IPS-18a (cell line): ENCODE data around the gene AK4.
"Not testable (repeated sequence)": the region's sequence is repeated elsewhere in the genome, so short reads cannot be mapped to it uniquely, and the experiment has no call there.

Experiments
- H3K27ac ChIP-seq: one replicate; pipeline ENCODE4 v1.5.1; 2013; ENCODE audit warnings: low read length
- H3K27me3 ChIP-seq: one replicate; pipeline ENCODE4 v1.6.1; 2013; ENCODE audit warnings: mild to moderate bottlenecking, low read length; ENCODE audit not compliant: control insufficient read depth, insufficient read depth
- H3K36me3 ChIP-seq: one replicate; pipeline ENCODE4 v1.6.1; 2013; ENCODE audit warnings: low read depth, low read length; ENCODE audit not compliant: control insufficient read depth
- H3K4me1 ChIP-seq: one replicate; pipeline ENCODE4 v1.6.1; 2013; ENCODE audit warnings: low read depth, low read length; ENCODE audit not compliant: control insufficient read depth
- H3K4me3 ChIP-seq: one replicate; pipeline ENCODE4 v1.5.1; 2013; ENCODE audit warnings: low read length
- H3K9ac ChIP-seq: one replicate; pipeline ENCODE4 v1.6.1; 2013; ENCODE audit warnings: mild to moderate bottlenecking, low read length, moderate library complexity
- H3K9me3 ChIP-seq: one replicate; pipeline ENCODE4 v1.6.1; 2013; ENCODE audit warnings: low read depth, low read length; ENCODE audit not compliant: control insufficient read depth

Gene AK4

GRCh38 chr1:65139793-65140192 is 8.2 kb upstream of the AK4 start:
- H3K4me1 ChIP-seq, H3K36me3 ChIP-seq, H3K9ac ChIP-seq, H3K4me3 ChIP-seq, H3K9me3 ChIP-seq, H3K27me3 ChIP-seq, H3K27ac ChIP-seq: not testable (repeated sequence)

GRCh38 chr1:65141394-65141793 is 6.6 kb upstream of the AK4 start:
- Histone ChIP-seq H3K27me3 (peaks cover 19% of the 10 kb centered on the region), H3K9ac (no peak overlapping the region), H3K27ac (no peak overlapping the region)

GRCh38 chr1:65141918-65142317 is 6.1 kb upstream of the AK4 start:
- Histone ChIP-seq H3K9ac (no peak overlapping the region), H3K4me1 (peaks cover 3% of the 10 kb centered on the region), H3K27me3 (peaks cover 24% of the 10 kb centered on the region), H3K27ac (no peak overlapping the region), H3K4me3 (no peak overlapping the region), H3K9me3 (no peaks in the 10 kb centered on the region), H3K36me3 (no peaks in the 10 kb centered on the region)

More at GRCh38 chr1:65141394-65141793, 6.6 kb upstream of the AK4 start:
- no peak overlapping the region for H3K4me3 ChIP-seq
- no peaks in the 10 kb centered on the region for H3K9me3 ChIP-seq
- peaks cover 3% of the 10 kb centered on the region for H3K4me1 ChIP-seq
- H3K36me3 ChIP-seq: no peaks in the 10 kb centered on the region

DNA sequence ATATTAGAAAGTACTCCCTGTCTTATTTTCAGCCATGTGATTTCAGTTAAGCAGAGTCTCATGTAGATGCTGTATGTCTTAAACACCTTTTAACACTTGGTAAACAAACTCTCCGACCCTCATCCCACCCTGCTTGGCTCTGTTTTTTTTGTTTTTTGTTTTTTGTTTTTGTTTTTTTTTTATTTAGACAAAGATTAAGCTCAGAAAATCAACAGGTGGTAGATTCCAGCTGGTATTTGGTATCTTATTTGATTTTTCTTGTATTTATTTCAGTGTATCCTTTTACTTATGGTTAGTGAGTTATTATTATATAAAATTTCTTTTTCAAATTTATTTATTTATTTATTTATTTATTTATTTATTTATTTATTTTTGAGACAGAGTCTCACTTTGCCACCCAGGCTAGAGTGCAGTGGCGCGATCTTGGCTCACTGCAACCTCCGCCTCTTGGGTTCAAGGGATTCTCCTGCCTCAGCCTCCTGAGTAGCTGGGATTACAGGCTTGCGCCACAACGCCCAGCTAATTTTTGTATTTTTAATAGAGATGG is 4.8 kb upstream of the AK4 start:
- H3K4me3 ChIP-seq, H3K4me1 ChIP-seq, H3K9ac ChIP-seq, H3K36me3 ChIP-seq, H3K27ac ChIP-seq, H3K9me3 ChIP-seq: not testable (repeated sequence)
- H3K27me3 ChIP-seq: peaks cover 32% of the 10 kb centered on the region

DNA sequence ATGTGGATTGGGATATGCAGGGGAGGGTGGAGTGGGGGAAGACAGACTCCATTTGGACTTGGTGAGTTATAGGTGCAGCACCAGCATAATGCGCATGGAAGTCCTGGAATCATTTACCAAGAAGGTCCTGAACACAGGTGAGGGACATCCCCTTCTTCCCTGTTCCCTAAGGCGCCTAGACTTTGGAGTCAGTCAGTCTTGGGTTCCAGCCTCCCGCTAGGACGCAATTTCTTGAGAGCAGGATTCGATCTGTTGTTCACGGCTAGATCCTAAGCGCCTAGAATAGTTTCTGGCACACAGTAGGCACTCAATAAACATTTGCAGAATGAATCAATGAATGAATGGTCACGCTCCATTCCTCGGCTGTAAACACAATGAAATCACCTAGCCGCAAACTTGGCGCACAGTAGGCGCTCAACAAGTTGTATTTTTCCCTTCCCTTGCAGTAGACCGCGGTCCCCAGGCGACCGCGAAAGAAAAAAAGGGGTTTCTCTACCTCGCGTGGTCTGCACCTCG is 1.0 kb upstream of the AK4 start:
- Histone ChIP-seq H3K4me1 (peaks cover 10% of the 10 kb centered on the region), H3K27ac (no peak overlapping the region), H3K9me3 (no peaks in the 10 kb centered on the region), H3K36me3 (no peaks in the 10 kb centered on the region), H3K4me3 (peak overlapping the region; percentile 84), H3K9ac (peak overlapping the region; percentile 64), H3K27me3 (peaks cover 61% of the 10 kb centered on the region)

GRCh38 chr1:65147424-65148177 is 402 bp upstream of the AK4 start:
- no peak overlapping the region for H3K27ac ChIP-seq
- peaks cover 62% of the 10 kb centered on the region for H3K27me3 ChIP-seq
- no peaks in the 10 kb centered on the region for H3K36me3 ChIP-seq
- peak overlapping the region; percentile 84 for H3K4me3 ChIP-seq
- H3K9ac ChIP-seq: peak overlapping the region; percentile 64
- peaks cover 10% of the 10 kb centered on the region for H3K4me1 ChIP-seq
- H3K9me3 ChIP-seq: no peaks in the 10 kb centered on the region

- Histone ChIP-seq H3K9ac (peak overlapping the region; percentile 64), H3K9me3 (no peaks in the 10 kb centered on the region), H3K27ac (peak overlapping the region; percentile 56), H3K36me3 (no peaks in the 10 kb centered on the region), H3K4me3 (peak overlapping the region; percentile 84), H3K4me1 (peaks cover 19% of the 10 kb centered on the region), H3K27me3 (peaks cover 62% of the 10 kb centered on the region)
Observed at GRCh38 chr1:65148548-65149350, 746 bp downstream of the AK4 start.

GRCh38 chr1:65149351-65150107 is 1.5 kb downstream of the AK4 start:
- Histone ChIP-seq H3K9ac (peak overlapping the region; percentile 64), H3K4me3 (peak overlapping the region; percentile 84), H3K36me3 (no peaks in the 10 kb centered on the region), H3K4me1 (peaks cover 26% of the 10 kb centered on the region), H3K9me3 (no peaks in the 10 kb centered on the region), H3K27me3 (peaks cover 62% of the 10 kb centered on the region), H3K27ac (peak overlapping the region; percentile 56)

DNA sequence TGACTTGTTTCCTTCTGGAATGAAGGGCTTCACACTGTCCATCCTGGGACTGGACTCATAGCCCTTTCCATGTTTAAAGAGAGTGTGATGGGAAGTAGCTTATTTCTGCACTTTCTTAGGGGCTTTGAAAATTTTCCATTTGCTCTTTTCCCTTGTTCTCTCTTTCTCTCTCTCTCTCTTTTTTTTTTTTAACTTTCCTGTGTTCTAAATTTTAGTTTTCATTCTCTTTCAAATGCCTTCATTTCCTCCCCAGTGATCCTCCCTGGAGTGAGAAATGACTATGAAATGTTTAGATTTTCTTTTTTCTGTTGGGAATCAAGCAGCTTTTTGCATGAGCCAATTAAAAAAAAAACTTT is 2.1 kb downstream of the AK4 start:
- H3K36me3 ChIP-seq: no peaks in the 10 kb centered on the region
- peak overlapping the region; percentile 84 for H3K4me3 ChIP-seq

GRCh38 chr1:65150583-65151263 is 2.7 kb downstream of the AK4 start:
- Histone ChIP-seq H3K27me3 (peaks cover 50% of the 10 kb centered on the region), H3K27ac (no peak overlapping the region), H3K9me3 (no peaks in the 10 kb centered on the region), H3K4me1 (peaks cover 26% of the 10 kb centered on the region), H3K4me3 (peak overlapping the region; percentile 84), H3K36me3 (no peaks in the 10 kb centered on the region), H3K9ac (peak overlapping the region; percentile 38)

More for the DNA sequence above, 2.1 kb downstream of the AK4 start:
- peaks cover 26% of the 10 kb centered on the region for H3K4me1 ChIP-seq
- H3K27ac ChIP-seq: no peak overlapping the region
- H3K27me3 ChIP-seq: peaks cover 56% of the 10 kb centered on the region
- H3K9ac ChIP-seq: peak overlapping the region; percentile 38
- H3K9me3 ChIP-seq: no peaks in the 10 kb centered on the region
